ENCODE results near the gene SLC25A38. TPM values are rescaled to one million over a fixed set of nuclear protein-coding genes. Genes with fewer than 3 reads are reported as not detected.
A peak's percentile ranks its signal among the peaks of the same experiment; 100 is the strongest.

Gene SLC25A38
- 10 to 100 TPM; 14.3 to 15.7 TPM for total RNA-seq

GRCh38 chr3:39383045-39383880, at the start of gene SLC25A38:
Gene SLC25A38, plus strand, starts transcription at chr3:39383370. Its CDS starts 355 bp downstream, at chr3:39383725.
- H3K27ac ChIP-seq = peak within 1 kb of the TSS; percentile 87 to 90
- H3K9me3 ChIP-seq = no peaks in the 10 kb centered on the region
- DNase-seq (ENCODE audit: low spot score) = peak; percentile 82
- H3K4me1 ChIP-seq = peaks cover 0 to 16% of the 10 kb centered on the region in 2 donors
- H3K27me3 ChIP-seq = no peaks in the 10 kb centered on the region
- TF ChIP-seq CTCF (IDR thresholded peaks at IDR 0.05) = peak in 1 of 2 donors; percentile 37
- peak within 1 kb of the TSS; percentile 62 to 91 for H3K4me3 ChIP-seq
- H3K36me3 ChIP-seq = no peaks in the 10 kb centered on the region

GRCh38 chr3:39333607-39334006, 49.6 kb upstream of the SLC25A38 start:
- Histone ChIP-seq H3K27me3 (no peaks in the 10 kb centered on the region), H3K27ac (no peak overlapping the region), H3K4me1 (no peaks in the 10 kb centered on the region), H3K9me3 (no peaks in the 10 kb centered on the region), H3K36me3 (no peaks in the 10 kb centered on the region), H3K4me3 (no peak overlapping the region)
- no peak for DNase-seq (ENCODE audit: low spot score)
- no peak for TF ChIP-seq CTCF (IDR thresholded peaks at IDR 0.05)

GRCh38 chr3:39334205-39334604, 49.0 kb upstream of the SLC25A38 start:
- Histone ChIP-seq H3K4me1 (no peaks in the 10 kb centered on the region), H3K36me3 (no peaks in the 10 kb centered on the region)
- no peak for TF ChIP-seq CTCF (IDR thresholded peaks at IDR 0.05)

GRCh38 chr3:39338201-39338600, 45.0 kb upstream of the SLC25A38 start:
- no peak for DNase-seq (ENCODE audit: low spot score)
- Histone ChIP-seq H3K36me3 (no peaks in the 10 kb centered on the region), H3K9me3 (no peaks in the 10 kb centered on the region), H3K27ac (no peak overlapping the region), H3K4me3 (no peak overlapping the region), H3K4me1 (no peaks in the 10 kb centered on the region), H3K27me3 (no peaks in the 10 kb centered on the region)
- TF ChIP-seq CTCF (IDR thresholded peaks at IDR 0.05) = no peak

More at GRCh38 chr3:39334205-39334604, 49.0 kb upstream of the SLC25A38 start:
- DNase-seq (ENCODE audit: low spot score) = no peak
- Histone ChIP-seq H3K27me3 (no peaks in the 10 kb centered on the region), H3K4me3 (no peak overlapping the region), H3K9me3 (no peaks in the 10 kb centered on the region), H3K27ac (no peak overlapping the region)

GRCh38 chr3:39339086-39339485, 44.1 kb upstream of the SLC25A38 start:
- Histone ChIP-seq H3K9me3 (no peaks in the 10 kb centered on the region), H3K36me3 (no peaks in the 10 kb centered on the region), H3K4me1 (no peaks in the 10 kb centered on the region), H3K27me3 (no peaks in the 10 kb centered on the region), H3K4me3 (no peak overlapping the region), H3K27ac (no peak overlapping the region)
- TF ChIP-seq CTCF (IDR thresholded peaks at IDR 0.05) = no peak
- no peak for DNase-seq (ENCODE audit: low spot score)
